ENCODE measurements around the gene PRKCG. TPM values are rescaled to one million over a fixed set of nuclear protein-coding genes. Genes with fewer than 3 reads are reported as not detected.
A peak's percentile ranks its signal among the peaks of the same experiment; 100 is the strongest.

Gene PRKCG
- total and polyA plus RNA-seq, 2 experiments from 2014 or later = not detected

- Histone ChIP-seq H3F3A (ENCODE audit: insufficient read depth) (peaks cover 47% of the 10 kb centered on the region), H3K4me1 (ENCODE audit: insufficient read depth) (no peaks in the 10 kb centered on the region), H3K27ac (no peak overlapping the region), H3K36me3 (ENCODE audit: low read depth) (peaks cover 21% of the 10 kb centered on the region), H3K9me2 (ENCODE audit: insufficient read depth) (no peaks in the 10 kb centered on the region), H3K4me2 (ENCODE audit: unreplicated experiment) (no peak overlapping the region), H3K9ac (no peak overlapping the region), H3K4me3 (no peak overlapping the region), H2AFZ (no peak overlapping the region), H3K79me2 (ENCODE audit: insufficient read depth) (peaks cover 49% of the 10 kb centered on the region), H3K9me3 (ENCODE audit: low read depth) (no peaks in the 10 kb centered on the region), H4K20me1 (ENCODE audit: insufficient read depth) (0 out of 2 replicates have a peak, but pooled peaks cover 7% of the 10 kb centered on the region), H3K27me3 (replicated peaks; ENCODE audit: insufficient read depth) (no peaks in the 10 kb centered on the region)
- in situ Hi-C loops (cut with MboI) = no loop called here
- no peak for DNase-seq
- 85 to 100% methylated on average over 3 to 6 of the region's 6 CpGs for WGBS, 2 experiments (ENCODE audit: low coverage in 1 of 2, low lambda C conversion rate in 2 of 2, missing lambda C conversion rate in 2 of 2)
- TF ChIP-seq EZH2 (IDR thresholded peaks at IDR 0.05; ENCODE audit: insufficient read depth, poor library complexity, severe bottlenecking) = no peak
- no peak for TF ChIP-seq EZH2phosphoT487 (IDR thresholded peaks at IDR 0.05; ENCODE audit: insufficient read depth, low read depth)
Observed at GRCh38 chr19:53874606-53874990, 7.4 kb upstream of the PRKCG start.

DNA sequence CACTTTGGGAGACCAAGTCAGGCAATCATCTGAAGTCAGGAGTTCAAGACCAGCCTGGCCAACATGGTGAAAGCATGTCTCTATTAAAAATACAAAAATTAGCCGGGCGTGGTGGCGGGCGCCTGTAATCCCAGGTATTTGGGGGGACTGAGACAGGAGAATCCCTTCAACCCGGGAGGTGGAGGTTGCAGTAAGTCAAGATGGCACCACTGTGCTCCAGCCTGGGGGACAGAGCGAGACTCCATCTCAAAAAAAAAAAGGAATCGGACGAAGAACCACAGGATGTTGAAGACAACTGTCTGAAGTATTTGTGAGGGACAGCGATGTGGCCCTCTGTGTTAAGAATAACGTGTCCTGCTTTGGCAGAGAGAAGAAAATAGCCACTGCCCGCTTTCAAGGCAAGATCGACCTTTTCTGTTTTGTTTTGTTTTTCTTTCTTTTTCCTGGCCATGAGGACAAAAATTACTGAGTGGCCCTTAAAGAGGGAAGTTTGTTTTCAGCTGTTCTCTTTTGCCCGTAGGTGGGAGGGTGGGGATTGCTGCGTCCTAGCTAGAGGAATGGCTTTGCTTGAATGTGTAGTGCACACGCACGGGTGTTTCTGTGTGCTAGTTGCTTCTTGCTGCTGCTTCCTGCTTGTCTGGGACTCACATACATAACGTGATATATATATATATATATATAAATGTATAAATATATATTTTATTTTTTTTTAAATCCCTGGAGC lies 6.2 kb upstream of the PRKCG start:
- H3K9me2 ChIP-seq (ENCODE audit: insufficient read depth) = no peaks in the 10 kb centered on the region
- H3F3A ChIP-seq (ENCODE audit: insufficient read depth) = peaks cover 47% of the 10 kb centered on the region
- H3K27me3 ChIP-seq (replicated peaks; ENCODE audit: insufficient read depth) = no peaks in the 10 kb centered on the region; the same call in 1 of the 2 replicates
- WGBS, 2 experiments (ENCODE audit: low coverage in 1 of 2, low lambda C conversion rate in 2 of 2, missing lambda C conversion rate in 2 of 2) = 90 to 91% methylated on average over 17 of the region's 17 CpGs
- peaks cover 40% of the 10 kb centered on the region for H3K79me2 ChIP-seq (ENCODE audit: insufficient read depth)
- peaks cover 21% of the 10 kb centered on the region for H3K36me3 ChIP-seq (ENCODE audit: low read depth)
- no peaks in the 10 kb centered on the region for H3K4me1 ChIP-seq (ENCODE audit: insufficient read depth)
- TF ChIP-seq EZH2phosphoT487 (IDR thresholded peaks at IDR 0.05; ENCODE audit: insufficient read depth, low read depth) (no peak), EZH2 (IDR thresholded peaks at IDR 0.05; ENCODE audit: insufficient read depth, poor library complexity, severe bottlenecking) (no peak)
- 0 out of 2 replicates have a peak, but pooled peaks cover 7% of the 10 kb centered on the region for H4K20me1 ChIP-seq (ENCODE audit: insufficient read depth)
- no peak overlapping the region for H3K4me2 ChIP-seq (ENCODE audit: unreplicated experiment)
- in situ Hi-C loops (cut with MboI) = no loop called here
- no peak overlapping the region for H3K9ac ChIP-seq
- DNase-seq = no peak
- no peak overlapping the region for H3K27ac ChIP-seq
- no peak overlapping the region for H3K4me3 ChIP-seq
- no peaks in the 10 kb centered on the region for H3K9me3 ChIP-seq (ENCODE audit: low read depth)
- no peak overlapping the region for H2AFZ ChIP-seq

DNA sequence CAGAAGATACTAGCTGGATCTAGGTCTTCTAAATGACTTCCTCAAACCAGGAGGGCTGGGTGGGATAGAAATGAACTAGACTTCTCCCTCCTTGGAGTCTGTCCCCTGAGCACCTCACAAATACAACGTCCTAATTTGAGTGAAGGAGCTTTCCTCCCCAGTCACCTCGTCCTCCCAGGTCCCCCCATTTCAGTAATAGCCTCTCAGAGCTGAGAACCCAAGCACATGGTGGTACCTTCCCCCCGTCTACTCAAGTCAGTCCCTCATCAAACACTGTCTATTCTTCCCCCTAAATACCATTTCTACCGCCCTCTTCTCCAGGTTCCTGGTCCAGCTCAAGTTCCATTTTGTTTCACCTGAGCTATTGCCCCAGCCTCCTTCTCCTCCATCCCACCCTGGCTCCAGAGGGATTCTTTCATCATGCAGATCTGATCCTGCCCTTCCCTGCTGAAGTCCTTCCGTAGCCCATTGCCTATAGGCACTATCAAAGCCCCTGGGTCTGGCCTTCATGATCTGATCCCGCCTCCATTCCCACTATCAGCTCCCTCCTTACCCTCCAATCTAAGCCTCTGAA lies 5.3 kb upstream of the PRKCG start:
- Histone ChIP-seq H3K4me2 (ENCODE audit: unreplicated experiment) (no peak overlapping the region), H3K4me3 (no peak overlapping the region), H3K27me3 (replicated peaks; ENCODE audit: insufficient read depth) (peaks cover 8% of the 10 kb centered on the region; the same call in 1 of the 2 replicates), H3K79me2 (ENCODE audit: insufficient read depth) (peaks cover 31% of the 10 kb centered on the region), H3K9me2 (ENCODE audit: insufficient read depth) (no peaks in the 10 kb centered on the region), H4K20me1 (ENCODE audit: insufficient read depth) (0 out of 2 replicates have a peak, but pooled peaks cover 7% of the 10 kb centered on the region), H3K9ac (no peak overlapping the region), H3K27ac (no peak overlapping the region), H3F3A (ENCODE audit: insufficient read depth) (peaks cover 48% of the 10 kb centered on the region), H3K4me1 (ENCODE audit: insufficient read depth) (peaks cover 6% of the 10 kb centered on the region; the same call in 1 of the 2 replicates), H3K36me3 (ENCODE audit: low read depth) (peaks cover 21% of the 10 kb centered on the region), H2AFZ (no peak overlapping the region), H3K9me3 (ENCODE audit: low read depth) (no peaks in the 10 kb centered on the region)
- in situ Hi-C loops (cut with MboI) = no loop called here
- 71 to 82% methylated on average over 5 to 6 of the region's 6 CpGs for WGBS, 2 experiments (ENCODE audit: low coverage in 1 of 2, low lambda C conversion rate in 2 of 2, missing lambda C conversion rate in 2 of 2)
- DNase-seq = no peak
- TF ChIP-seq EZH2 (IDR thresholded peaks at IDR 0.05; ENCODE audit: insufficient read depth, poor library complexity, severe bottlenecking) = no peak
- TF ChIP-seq EZH2phosphoT487 (IDR thresholded peaks at IDR 0.05; ENCODE audit: insufficient read depth, low read depth) = no peak

DNA sequence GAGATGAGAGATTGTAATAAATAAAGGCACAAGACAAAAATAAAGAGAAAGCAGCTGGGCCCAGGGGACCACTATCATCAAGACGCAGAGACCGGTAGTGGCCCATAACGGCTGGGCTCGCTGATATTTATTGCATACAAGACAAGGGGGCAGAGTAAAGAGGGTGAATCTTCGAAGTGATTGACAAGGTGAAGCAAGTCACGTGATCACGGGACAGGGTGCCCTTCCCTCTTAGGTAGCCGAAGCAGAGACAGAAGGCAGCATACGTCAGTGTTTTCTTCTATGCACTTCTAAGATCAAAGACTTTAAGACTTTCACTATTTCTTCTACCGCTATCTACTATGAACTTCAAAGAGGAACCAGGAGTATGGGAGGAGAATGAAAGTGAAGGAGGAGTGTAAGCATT lies 4.6 kb upstream of the PRKCG start:
- no peaks in the 10 kb centered on the region for H3K9me3 ChIP-seq (ENCODE audit: low read depth)
- WGBS, 2 experiments (ENCODE audit: low coverage in 1 of 2, low lambda C conversion rate in 2 of 2, missing lambda C conversion rate in 2 of 2) = 40 to 42% methylated on average over 10 of the region's 10 CpGs
- H4K20me1 ChIP-seq (ENCODE audit: insufficient read depth) = 0 out of 2 replicates have a peak, but pooled peaks cover 7% of the 10 kb centered on the region
- in situ Hi-C loops (cut with MboI) = no loop called here
- H3F3A ChIP-seq (ENCODE audit: insufficient read depth) = peaks cover 43% of the 10 kb centered on the region
- H3K9ac ChIP-seq = no peak overlapping the region
- H3K4me3 ChIP-seq = no peak overlapping the region
- no peak overlapping the region for H3K27ac ChIP-seq
- no peaks in the 10 kb centered on the region for H3K9me2 ChIP-seq (ENCODE audit: insufficient read depth)
- TF ChIP-seq EZH2 (IDR thresholded peaks at IDR 0.05; ENCODE audit: insufficient read depth, poor library complexity, severe bottlenecking) (no peak), EZH2phosphoT487 (IDR thresholded peaks at IDR 0.05; ENCODE audit: insufficient read depth, low read depth) (no peak)
- peaks cover 8% of the 10 kb centered on the region; the same call in 1 of the 2 replicates for H3K4me1 ChIP-seq (ENCODE audit: insufficient read depth)
- H3K79me2 ChIP-seq (ENCODE audit: insufficient read depth) = peaks cover 25% of the 10 kb centered on the region; the same call in 1 of the 2 replicates
- H2AFZ ChIP-seq = no peak overlapping the region
- H3K4me2 ChIP-seq (ENCODE audit: unreplicated experiment) = no peak overlapping the region
- peaks cover 12% of the 10 kb centered on the region; the same call in 1 of the 2 replicates for H3K27me3 ChIP-seq (replicated peaks; ENCODE audit: insufficient read depth)
- DNase-seq = peak; percentile 36
- peaks cover 21% of the 10 kb centered on the region for H3K36me3 ChIP-seq (ENCODE audit: low read depth)

All from GM23248 (cell line).